AG09319 (cell line): Measurements from ENCODE around the gene KIF1B.
"Not testable (repeated sequence)": the region's sequence is repeated elsewhere in the genome, so short reads cannot be mapped to it uniquely, and the experiment has no call there.

Experiments used
- DNase-seq: peaks from one replicate; pipeline ENCODE4 v3.0.0-alpha.2; 2010; ENCODE audit warnings: low read depth; ENCODE audit errors: extremely low read depth
- CTCF ChIP-seq: IDR thresholded peaks from 2 replicates; pipeline ENCODE4 v1.5.1; 2011; ENCODE audit warnings: low read depth, mild to moderate bottlenecking, inconsistent platforms, low read length, moderate library complexity

Gene KIF1B

GRCh38 chr1:10252508-10252907, 42.1 kb downstream of the KIF1B start:
- DNase-seq = no peak
- TF ChIP-seq CTCF = no peak

GRCh38 chr1:10253149-10253548, 42.8 kb downstream of the KIF1B start:
- TF ChIP-seq CTCF = no peak
- no peak for DNase-seq

- peak; percentile 65 for DNase-seq
- TF ChIP-seq CTCF = no peak
Measured at GRCh38 chr1:10253755-10254154, 43.4 kb downstream of the KIF1B start.

GRCh38 chr1:10257851-10258250, 47.5 kb downstream of the KIF1B start:
- DNase-seq = no peak
- no peak for TF ChIP-seq CTCF

GRCh38 chr1:10259547-10259946, 49.2 kb downstream of the KIF1B start:
- not testable (repeated sequence) for DNase-seq

GRCh38 chr1:10263450-10264082, 53.2 kb downstream of the KIF1B start:
- TF ChIP-seq CTCF = no peak
- DNase-seq = no peak

- DNase-seq = no peak
- TF ChIP-seq CTCF = no peak
Measured at GRCh38 chr1:10265027-10265426, 54.7 kb downstream of the KIF1B start.

GRCh38 chr1:10265900-10266299, 55.5 kb downstream of the KIF1B start:
- no peak for DNase-seq
- TF ChIP-seq CTCF = no peak
